Measurements from ENCODE around the gene CLRN1. TPM values are rescaled to one million over a fixed set of nuclear protein-coding genes. Genes with fewer than 3 reads are reported as not detected.

CLRN1 gene
- total RNA-seq: not detected in 2 replicates

- TF ChIP-seq CTCF (IDR thresholded peaks at IDR 0.05; ENCODE audit: insufficient read depth, low read length, severe bottlenecking): no peak
- H3K4me3 ChIP-seq (ENCODE audit: low read depth, low read length): no peak within 1 kb of the TSS
- no peak for FAIRE-seq
- no peaks in the 10 kb centered on the region for H3K27me3 ChIP-seq (ENCODE audit: control insufficient read depth, insufficient read depth, low read length)
- H3K36me3 ChIP-seq (ENCODE audit: control insufficient read depth, insufficient read depth, low read length): no peaks in the 10 kb centered on the region
- DNase-seq (ENCODE audit: low read depth): no peak
These were observed at the start of gene CLRN1 for GRCh38 chr3:150972366-150973071. CLRN1 (minus strand) TSS chr3:150972727; CDS start chr3:150972708, 19 bp downstream.

- Histone ChIP-seq H3K36me3 (ENCODE audit: control insufficient read depth, insufficient read depth, low read length) (no peaks in the 10 kb centered on the region), H3K27me3 (ENCODE audit: control insufficient read depth, insufficient read depth, low read length) (peaks cover 3% of the 10 kb centered on the region), H3K4me3 (ENCODE audit: low read depth, low read length) (no peak overlapping the region)
- FAIRE-seq (no peak), DNase-seq (ENCODE audit: low read depth) (peak; percentile 68)
- TF ChIP-seq CTCF (IDR thresholded peaks at IDR 0.05; ENCODE audit: insufficient read depth, low read length, severe bottlenecking): no peak
These were observed 43.9 kb upstream of the CLRN1 start for GRCh38 chr3:151016478-151016795.

- DNase-seq (ENCODE audit: low read depth) (no peak), FAIRE-seq (no peak)
- Histone ChIP-seq H3K27me3 (ENCODE audit: control insufficient read depth, insufficient read depth, low read length) (peaks cover 3% of the 10 kb centered on the region), H3K36me3 (ENCODE audit: control insufficient read depth, insufficient read depth, low read length) (no peaks in the 10 kb centered on the region), H3K4me3 (ENCODE audit: low read depth, low read length) (no peak overlapping the region)
- no peak for TF ChIP-seq CTCF (IDR thresholded peaks at IDR 0.05; ENCODE audit: insufficient read depth, low read length, severe bottlenecking)
These were observed 43.4 kb upstream of the CLRN1 start for GRCh38 chr3:151015767-151016477.

GRCh38 chr3:151015181-151015580 is 42.7 kb upstream of the CLRN1 start:
- DNase-seq (ENCODE audit: low read depth): no peak
- H3K27me3 ChIP-seq (ENCODE audit: control insufficient read depth, insufficient read depth, low read length): peaks cover 3% of the 10 kb centered on the region
- no peak for TF ChIP-seq CTCF (IDR thresholded peaks at IDR 0.05; ENCODE audit: insufficient read depth, low read length, severe bottlenecking)
- FAIRE-seq: no peak
- H3K4me3 ChIP-seq (ENCODE audit: low read depth, low read length): no peak overlapping the region
- no peaks in the 10 kb centered on the region for H3K36me3 ChIP-seq (ENCODE audit: control insufficient read depth, insufficient read depth, low read length)

- no peak for DNase-seq (ENCODE audit: low read depth)
- TF ChIP-seq CTCF (IDR thresholded peaks at IDR 0.05; ENCODE audit: insufficient read depth, low read length, severe bottlenecking): no peak
- peaks cover 3% of the 10 kb centered on the region for H3K27me3 ChIP-seq (ENCODE audit: control insufficient read depth, insufficient read depth, low read length)
- FAIRE-seq: no peak
- no peak overlapping the region for H3K4me3 ChIP-seq (ENCODE audit: low read depth, low read length)
- H3K36me3 ChIP-seq (ENCODE audit: control insufficient read depth, insufficient read depth, low read length): no peaks in the 10 kb centered on the region
These were observed 42.0 kb upstream of the CLRN1 start for GRCh38 chr3:151014501-151015018.
